Globus pallidus (tissue), 1 donor: ENCODE data around the gene SLC35D2.
"Not testable (repeated sequence)": the region's sequence is repeated elsewhere in the genome, so short reads cannot be mapped to it uniquely, and the experiment has no call there.

Experiments
- DNase-seq: peaks from one replicate; pipeline ENCODE4 v3.0.0-alpha.2; 2015; ENCODE audit warnings: low spot score

The SLC35D2 gene

DNA sequence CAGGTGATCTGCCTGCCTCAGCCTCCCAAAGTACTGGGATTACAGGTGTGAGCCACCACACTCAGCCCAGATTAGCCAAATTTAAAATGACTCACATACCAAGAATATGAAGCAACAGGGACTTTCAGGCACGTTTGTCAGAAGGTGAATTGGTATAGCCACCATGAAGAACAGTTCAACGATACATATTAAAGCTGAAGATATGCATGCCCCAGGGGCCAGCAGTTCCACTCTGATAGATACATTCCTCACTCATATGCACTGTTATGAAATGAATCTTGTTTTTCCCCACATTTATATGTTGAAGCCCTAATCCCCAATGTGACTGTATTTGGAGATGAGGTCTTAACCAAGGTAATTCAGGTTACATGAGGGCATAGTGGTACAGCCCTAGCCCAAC lies 22.5 kb downstream of the SLC35D2 start:
- no peak for DNase-seq

- not testable (repeated sequence) for DNase-seq
Observed at GRCh38 chr9:96360523-96360922, 23.0 kb downstream of the SLC35D2 start.

- DNase-seq = peak; percentile 95
Observed at GRCh38 chr9:96350866-96351265, 32.6 kb downstream of the SLC35D2 start.

GRCh38 chr9:96348261-96348660 lies 35.2 kb downstream of the SLC35D2 start:
- DNase-seq = no peak

DNA sequence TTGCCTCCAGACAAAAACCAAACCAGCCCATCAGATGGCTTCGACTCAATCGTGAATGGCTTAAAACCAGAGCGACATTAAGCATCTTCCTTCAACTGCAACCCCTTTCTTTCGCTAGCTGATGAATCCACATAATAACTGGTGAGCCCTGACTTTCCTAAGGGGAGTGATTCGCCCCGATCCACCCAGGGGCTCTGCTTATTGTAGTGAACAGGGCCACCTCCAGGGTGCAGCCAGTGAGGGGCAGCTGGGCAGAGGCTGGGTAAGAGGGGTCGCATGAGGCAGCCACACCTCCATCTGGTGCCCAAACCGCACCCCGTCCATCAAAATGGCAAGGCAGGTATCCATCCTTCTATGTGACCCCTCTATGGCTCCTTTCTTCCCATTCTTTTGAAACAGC lies 38.0 kb downstream of the SLC35D2 start:
- no peak for DNase-seq

DNA sequence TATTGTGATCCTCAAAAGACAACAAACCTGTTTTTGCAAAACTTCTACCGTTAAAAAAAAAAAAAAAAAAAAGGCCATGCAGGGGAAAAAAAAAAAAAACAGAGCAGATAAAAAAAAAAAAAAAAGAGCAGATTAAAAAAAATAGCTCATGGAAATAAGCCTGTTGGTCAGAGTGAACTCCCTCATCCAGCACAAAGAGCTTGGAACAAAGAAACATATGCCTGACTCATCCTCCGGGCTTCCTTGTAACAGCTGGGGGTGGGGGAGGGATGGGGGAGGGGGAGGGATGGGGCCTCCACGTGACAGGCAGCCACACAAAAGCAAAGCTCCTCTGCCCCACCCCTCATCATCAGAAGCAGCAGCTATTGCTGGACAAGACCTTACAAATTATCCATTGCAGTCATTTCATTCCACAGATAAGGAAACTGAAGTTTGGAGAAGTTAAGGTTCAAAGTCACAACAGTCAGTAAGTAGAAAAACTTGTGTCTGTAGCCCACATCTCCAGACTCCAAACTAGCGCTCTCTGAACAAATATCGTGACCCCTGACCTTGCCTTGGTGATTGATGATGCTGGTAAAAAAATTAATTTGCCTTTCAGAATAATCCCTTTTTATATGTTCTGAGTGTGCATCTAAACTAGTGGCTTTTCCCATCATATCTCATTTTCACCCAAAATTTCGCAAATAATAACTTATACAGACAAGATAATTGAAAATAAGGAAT lies 38.9 kb downstream of the SLC35D2 start:
- peak; percentile 91 for DNase-seq

DNA sequence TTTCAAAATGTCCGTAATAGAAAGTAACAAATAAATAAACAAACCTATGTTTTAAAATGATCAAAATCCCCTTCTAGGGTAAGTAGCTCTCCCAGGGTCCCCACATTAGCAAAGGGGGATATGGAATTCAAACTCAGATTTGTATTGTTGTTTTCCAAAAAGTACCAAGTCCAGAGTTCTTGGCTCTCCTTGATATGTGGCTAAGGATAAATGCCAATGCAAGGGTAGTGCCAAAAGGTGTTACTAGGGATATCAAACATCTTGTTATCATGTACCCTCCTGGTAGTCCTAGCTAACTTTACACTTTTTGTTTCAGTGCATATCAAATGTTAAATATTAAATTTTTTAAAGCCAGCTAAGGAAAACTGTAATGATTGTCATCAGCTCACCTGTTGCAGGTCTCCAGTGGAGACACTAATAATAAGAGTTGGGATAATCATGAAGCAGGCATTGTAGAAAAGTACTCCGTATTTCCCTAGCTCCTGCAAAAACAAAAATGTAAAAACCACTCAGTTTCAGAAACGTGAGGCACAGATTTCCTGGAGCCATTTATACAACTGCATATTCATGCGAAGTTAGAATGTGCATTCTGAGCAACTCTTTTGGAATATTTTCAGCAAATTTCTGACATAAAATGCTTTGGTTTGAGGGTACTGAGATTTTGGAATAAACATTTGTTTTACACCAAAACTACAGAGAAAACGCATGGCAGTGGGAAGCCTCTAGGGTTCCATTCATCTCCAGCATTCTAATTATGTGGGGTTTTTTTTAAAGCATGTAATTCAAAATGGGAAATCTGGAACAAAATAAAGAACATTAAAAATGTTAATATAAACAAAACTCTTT lies 39.8 kb downstream of the SLC35D2 start:
- no peak for DNase-seq

DNA sequence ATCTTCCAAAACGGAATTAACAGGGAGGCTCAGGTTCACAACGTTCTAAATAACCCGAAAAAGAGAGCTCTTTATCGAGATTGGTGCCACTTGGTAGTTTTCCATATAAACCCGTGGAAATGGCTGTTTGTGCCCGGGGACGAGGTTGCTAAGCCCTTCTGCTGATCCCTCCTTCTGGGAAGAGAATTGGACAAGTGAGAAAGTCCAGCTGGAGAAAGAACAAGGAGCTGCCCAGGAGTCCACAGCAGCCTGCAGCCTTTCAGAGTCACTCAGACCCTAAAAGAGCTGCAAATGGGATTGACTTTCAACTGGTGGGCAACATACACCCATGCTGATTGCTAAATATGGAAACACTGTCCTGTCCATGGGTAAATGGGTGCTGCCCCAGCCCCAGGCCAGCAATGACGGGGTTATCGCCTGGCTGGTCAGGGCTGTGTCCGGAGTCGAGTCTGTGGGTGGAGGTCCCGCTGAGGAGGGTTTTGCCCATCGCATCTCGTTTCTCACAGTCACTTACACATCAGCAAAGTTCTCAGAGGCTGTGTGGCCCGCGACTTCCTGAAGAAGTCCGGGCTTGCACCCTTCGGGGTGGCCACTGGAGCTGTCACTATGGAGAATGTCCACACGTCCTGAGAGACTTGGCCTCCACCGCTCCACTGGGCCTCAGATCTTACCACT lies 40.8 kb downstream of the SLC35D2 start:
- no peak for DNase-seq

DNA sequence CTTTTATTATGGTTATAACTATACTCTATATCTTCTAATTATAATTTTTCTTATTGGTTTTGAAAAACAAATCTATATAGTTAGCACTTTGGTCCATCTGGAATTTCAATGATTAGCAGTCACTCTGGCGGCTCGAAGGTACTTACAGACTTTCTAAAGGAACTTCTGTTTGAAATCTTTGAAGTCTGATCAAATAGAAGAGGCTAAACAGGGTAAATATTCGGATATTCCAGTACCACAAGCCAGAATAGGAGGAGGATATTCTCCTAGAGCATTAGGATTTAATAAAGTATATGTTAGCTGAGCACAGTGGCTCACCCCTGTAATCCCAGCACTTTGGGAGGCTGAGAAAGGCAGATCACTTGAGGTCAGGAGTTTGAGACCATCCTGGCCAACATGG lies 42.8 kb downstream of the SLC35D2 start:
- no peak for DNase-seq

GRCh38 chr9:96338299-96338698 lies 45.2 kb downstream of the SLC35D2 start:
- DNase-seq = no peak

GRCh38 chr9:96333958-96334357 lies 49.6 kb downstream of the SLC35D2 start:
- no peak for DNase-seq

- no peak for DNase-seq
Observed at GRCh38 chr9:96331236-96331947, 52.1 kb downstream of the SLC35D2 start.

DNA sequence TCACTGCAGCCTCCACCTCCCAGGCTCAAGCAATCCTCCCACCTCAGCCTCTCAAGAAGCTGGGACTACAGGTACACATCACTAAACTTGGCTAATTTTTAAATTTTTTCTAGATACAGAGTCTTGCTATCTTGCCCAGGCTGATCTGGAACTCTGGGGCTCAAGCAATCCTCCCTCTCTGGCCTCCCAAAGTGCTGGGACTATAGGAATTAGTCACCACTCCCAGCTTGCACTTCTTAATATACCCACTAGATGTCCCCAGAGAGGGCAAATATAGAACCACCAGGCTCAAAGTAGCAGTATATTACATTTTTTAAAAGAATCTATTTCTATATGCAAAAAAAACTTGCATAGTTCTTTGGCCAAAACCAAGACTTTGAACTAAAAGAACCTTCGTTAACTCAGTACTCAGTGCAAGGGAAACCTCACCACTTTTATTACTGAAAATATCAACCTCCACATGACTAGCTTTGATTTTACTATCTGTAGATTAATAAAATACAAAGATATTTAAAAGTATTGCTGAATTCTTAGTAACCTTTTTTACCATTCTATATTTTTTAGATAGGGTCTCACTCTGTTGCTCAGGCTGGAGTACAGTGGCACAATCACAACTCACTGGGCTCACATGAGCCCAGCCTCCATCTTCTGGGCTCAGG lies 55.7 kb downstream of the SLC35D2 start:
- DNase-seq = peak; percentile 63

DNA sequence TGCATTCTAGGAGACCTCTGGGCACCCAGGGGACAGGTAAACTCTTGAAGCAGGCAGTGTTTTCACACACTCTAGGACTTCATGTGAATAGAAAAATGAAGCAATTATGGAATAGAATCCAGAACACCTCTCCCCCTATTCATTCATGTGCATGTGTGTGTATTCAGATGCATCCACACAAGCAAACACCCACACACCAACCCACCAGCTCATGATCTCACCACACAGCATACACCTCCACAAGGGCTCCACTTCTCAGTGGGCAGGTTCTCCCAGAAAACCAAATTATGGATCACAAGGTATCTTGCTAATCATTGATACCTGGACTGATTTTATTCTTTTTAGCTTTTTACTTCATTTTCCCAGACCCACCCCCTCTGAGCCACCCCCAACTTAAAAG lies 60.3 kb downstream of the SLC35D2 start:
- no peak for DNase-seq

DNA sequence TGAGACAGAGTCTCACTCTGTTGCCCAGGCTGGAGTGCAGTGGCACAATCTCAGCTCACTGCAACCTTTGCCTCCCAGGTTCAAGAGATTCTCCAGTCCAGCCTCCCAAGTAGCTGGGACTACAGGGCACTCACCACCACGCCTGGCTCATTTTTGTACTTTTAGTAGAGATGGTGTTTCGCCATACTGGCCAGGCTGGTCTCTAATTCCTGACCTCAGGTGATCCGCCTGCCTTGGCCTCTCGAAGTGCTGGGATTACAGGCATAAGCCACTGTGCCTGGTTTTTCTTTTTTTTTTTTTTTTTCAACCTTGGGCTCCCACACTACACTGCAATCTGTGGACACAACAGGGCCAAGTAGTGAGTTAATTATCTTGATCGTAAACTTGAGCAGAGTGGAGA lies 60.8 kb downstream of the SLC35D2 start:
- DNase-seq = not testable (repeated sequence)

DNA sequence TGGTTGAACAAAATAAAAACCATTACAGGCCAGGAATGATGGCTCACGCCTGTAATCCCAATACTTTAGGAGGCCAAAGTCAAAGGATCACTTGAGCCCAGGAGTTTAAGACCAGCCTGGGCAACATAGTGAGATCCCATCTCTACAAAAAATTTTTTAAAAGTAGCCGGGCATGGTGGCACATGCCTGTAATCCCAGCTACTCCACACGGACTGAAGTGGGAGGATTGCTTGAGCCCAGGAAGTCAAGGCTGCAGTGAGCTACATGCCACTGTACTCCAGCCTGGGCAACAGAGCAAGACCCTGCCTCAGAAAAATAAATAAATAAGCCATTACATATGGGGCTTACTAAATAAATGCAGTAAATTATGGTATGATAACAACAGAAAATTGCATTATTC lies 61.3 kb downstream of the SLC35D2 start:
- DNase-seq = not testable (repeated sequence)

DNA sequence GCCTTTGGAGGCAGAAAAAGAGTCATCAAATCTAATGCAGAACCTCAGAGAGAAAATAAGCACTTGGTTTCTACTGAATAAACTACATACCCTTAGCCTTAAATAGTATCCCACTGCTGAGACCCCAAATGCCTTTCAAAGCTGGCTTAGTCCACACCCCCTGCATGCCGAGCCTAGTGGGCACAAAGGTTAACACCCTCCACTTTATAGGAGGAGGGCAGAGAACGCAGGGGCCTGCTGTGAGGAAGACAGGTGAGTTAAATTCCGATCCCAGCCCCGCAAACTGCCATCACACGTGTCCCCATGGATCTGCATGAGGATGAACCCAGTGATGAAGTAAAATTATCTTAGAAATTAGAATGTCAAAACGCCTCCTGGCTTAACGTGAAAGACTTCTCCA lies 62.0 kb downstream of the SLC35D2 start:
- DNase-seq = no peak

GRCh38 chr9:96320749-96321280 lies 62.7 kb downstream of the SLC35D2 start:
- DNase-seq = no peak

- no peak for DNase-seq
Observed at GRCh38 chr9:96318921-96319565, 64.5 kb downstream of the SLC35D2 start.

DNA sequence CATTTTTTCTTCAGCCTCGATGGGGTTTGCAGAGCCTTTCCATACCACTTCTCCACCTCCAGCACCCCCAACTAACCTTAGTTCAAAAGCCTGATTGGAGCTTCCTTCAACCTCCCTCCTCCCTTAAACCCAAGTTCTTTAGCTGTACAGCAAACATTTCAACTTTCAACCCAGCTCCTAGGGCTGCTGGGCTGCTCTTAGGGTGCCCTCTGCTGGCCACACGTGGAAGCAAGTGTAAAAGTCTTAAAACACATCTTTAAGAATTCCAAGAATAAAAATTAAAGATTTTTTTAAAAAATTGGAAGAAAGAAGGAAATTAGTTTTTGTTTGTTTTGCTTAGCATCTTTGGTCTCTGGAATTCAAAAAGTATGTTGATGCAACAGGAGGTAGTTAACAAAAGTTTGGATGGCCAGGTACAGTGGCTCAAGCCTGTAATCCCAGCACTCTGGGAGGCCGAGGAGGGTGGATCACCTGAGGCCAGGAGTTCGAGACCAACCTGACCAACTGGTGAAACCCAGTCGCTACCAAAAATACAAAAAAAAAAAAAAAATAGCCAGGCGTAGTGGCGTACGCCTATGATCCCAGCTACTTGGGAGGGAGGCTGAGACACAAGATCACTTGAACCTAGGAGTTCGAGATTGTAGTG lies 66.1 kb downstream of the SLC35D2 start:
- DNase-seq = peak; percentile 65
